ENCODE measurements around the gene FBXW12. TPM values are rescaled to one million over a fixed set of nuclear protein-coding genes. Genes with fewer than 3 reads are reported as not detected.

Gene FBXW12
- polyA plus RNA-seq, 1 donor from 2014 or later: not detected

GRCh38 chr3:48415251-48415953, 43.4 kb downstream of the FBXW12 start:
- H4K20me1 ChIP-seq (ENCODE audit: insufficient read depth): no peaks in the 10 kb centered on the region
- H3K9me2 ChIP-seq (ENCODE audit: insufficient read depth, low read length): no peaks in the 10 kb centered on the region
- no peaks in the 10 kb centered on the region for H3K27me3 ChIP-seq (ENCODE audit: insufficient read depth, low read depth, low read length)
- H3K9me3 ChIP-seq (ENCODE audit: low read length): no peaks in the 10 kb centered on the region
- no peaks in the 10 kb centered on the region for H3K79me2 ChIP-seq (replicated peaks; ENCODE audit: insufficient read depth, low read length)
- H3K4me3 ChIP-seq (ENCODE audit: low read length): no peak overlapping the region
- H2AFZ ChIP-seq (ENCODE audit: low read depth, low read length): no peak overlapping the region
- H3F3A ChIP-seq (ENCODE audit: insufficient read depth, low read length, poor library complexity, severe bottlenecking): no peaks in the 10 kb centered on the region
- no peak for TF ChIP-seq MXI1 (conservative IDR thresholded peaks at IDR 0.05; ENCODE audit: poor library complexity, severe bottlenecking)
- no peak for TF ChIP-seq SMC3 (conservative IDR thresholded peaks at IDR 0.05; ENCODE audit: poor library complexity)
- no peak for TF ChIP-seq CTCF (IDR thresholded peaks at IDR 0.05; ENCODE audit: poor library complexity, severe bottlenecking)
- H3K27ac ChIP-seq (ENCODE audit: low read length): no peak overlapping the region
- no peak overlapping the region for H3K4me2 ChIP-seq (ENCODE audit: low read length)
- no peak overlapping the region for H3K9ac ChIP-seq (ENCODE audit: low read length)
- no peaks in the 10 kb centered on the region for H3K36me3 ChIP-seq (ENCODE audit: insufficient read depth, low read length)

- Histone ChIP-seq H3K27me3 (ENCODE audit: insufficient read depth, low read depth, low read length) (no peaks in the 10 kb centered on the region), H3K4me2 (ENCODE audit: low read length) (no peak overlapping the region), H4K20me1 (ENCODE audit: insufficient read depth) (peaks cover 2% of the 10 kb centered on the region), H3K9ac (ENCODE audit: low read length) (no peak overlapping the region), H3K36me3 (ENCODE audit: insufficient read depth, low read length) (no peaks in the 10 kb centered on the region), H2AFZ (ENCODE audit: low read depth, low read length) (no peak overlapping the region), H3F3A (ENCODE audit: insufficient read depth, low read length, poor library complexity, severe bottlenecking) (no peaks in the 10 kb centered on the region), H3K9me3 (ENCODE audit: low read length) (no peaks in the 10 kb centered on the region), H3K4me3 (ENCODE audit: low read length) (no peak overlapping the region), H3K79me2 (replicated peaks; ENCODE audit: insufficient read depth, low read length) (no peaks in the 10 kb centered on the region), H3K27ac (ENCODE audit: low read length) (no peak overlapping the region), H3K9me2 (ENCODE audit: insufficient read depth, low read length) (no peaks in the 10 kb centered on the region)
- TF ChIP-seq REST (IDR thresholded peaks at IDR 0.05; ENCODE audit: borderline replicate concordance): no peak
- TF ChIP-seq RAD21 (conservative IDR thresholded peaks at IDR 0.05): no peak
- TF ChIP-seq EP300 (conservative IDR thresholded peaks at IDR 0.05; ENCODE audit: poor library complexity, severe bottlenecking): no peak
- no peak for TF ChIP-seq CTCF (IDR thresholded peaks at IDR 0.05; ENCODE audit: poor library complexity, severe bottlenecking)
Observed at GRCh38 chr3:48416091-48416505, 44.1 kb downstream of the FBXW12 start.
